Heart right ventricle (tissue), 16 donors: ENCODE measurements around the gene ATP13A2. TPM values are rescaled to one million over a fixed set of nuclear protein-coding genes. Genes with fewer than 3 reads are reported as not detected.
"Not testable (repeated sequence)": the region's sequence is repeated elsewhere in the genome, so short reads cannot be mapped to it uniquely, and the experiment has no call there.

Experiments
- ATAC-seq, 8 donors: fragments of 200-7000 bp; cut with Tn5 transposase; one replicate each; pipeline ENCODE4 v1.9.1; 2020; ENCODE audit warnings: mild to moderate bottlenecking in 8 of 8, moderate library complexity in 8 of 8, moderate number of reproducible peaks in 1 of 8
- DNase-seq, 2 donors: peaks; one replicate each; pipeline ENCODE4 v3.0.0-alpha.2; 2020
- H3K27ac ChIP-seq, 10 donors: fragments of 200-600 bp; sonication (generic) in 2 of 10; one replicate each; pipeline versions ENCODE4 v1.5.0 to v1.8.0; 2020 to 2022; ENCODE audit warnings: mild to moderate bottlenecking in 3 of 10
- H3K27me3 ChIP-seq, 7 donors: fragments of 200-600 bp; one replicate each; pipeline ENCODE4 v1.8.0; 2021 to 2022; ENCODE audit warnings: mild to moderate bottlenecking in 2 of 7
- H3K36me3 ChIP-seq, 9 donors: fragments of 200-600 bp; sonication (generic) in 1 of 9; one replicate each; pipeline versions ENCODE4 v1.5.0 to v1.8.0; 2020 to 2022; ENCODE audit warnings: mild to moderate bottlenecking in 2 of 9
- H3K4me1 ChIP-seq, 9 donors: fragments of 200-600 bp; sonication (generic) in 1 of 9; one replicate each; pipeline versions ENCODE4 v1.5.0 to v1.8.0; 2020 to 2022; ENCODE audit warnings: mild to moderate bottlenecking in 4 of 9
- H3K4me3 ChIP-seq, 10 donors: fragments of 200-600 bp; sonication (generic) in 2 of 10; one replicate each; pipeline versions ENCODE4 v1.5.0 to v1.8.0; 2020 to 2022; ENCODE audit warnings: mild to moderate bottlenecking in 7 of 10, moderate library complexity in 2 of 10
- H3K9me3 ChIP-seq, 11 donors: fragments of 200-600 bp in 10 of 11; sonication (generic) in 2 of 11; one replicate each; pipeline versions ENCODE4 v1.5.0 to v1.8.0; 2013 to 2022; ENCODE audit warnings: mild to moderate bottlenecking in 2 of 11, control low read depth in 1 of 11, moderate library complexity in 1 of 11
- WGBS, 2 donors: extraction: QIAGEN DNeasy Blood & Tissue Kit; methylation state at CpG; one replicate each; pipeline ENCODE4 v1.1.7; 2013; ENCODE audit warnings: inconsistent platforms in 1 of 2; 5-methylcytosine and 5-hydroxymethylcytosine counted together
- intact Hi-C, 10 donors: fragments of 100-400 bp; cut with DNase I; formaldehyde crosslinking; loops; one replicate each; pipeline versions ENCODE4 v1.11.1 to v1.14.2; 2022
- polyA plus RNA-seq, 2 donors: library from polyadenylated mRNA; stranded (reverse); fragments of 200-250 nt; gene quantifications; one replicate each; pipeline ENCODE4 v1.2.3, GENCODE V29; 2013
- total RNA-seq, 10 donors: library from RNA; stranded (reverse); fragmentation: NEBNext Ultra II Directional in 3 of 10; extraction: Animal tissue kit (Norgen Biotek cat#: 25700) in 3 of 10; gene quantifications; one replicate each; pipeline versions ENCODE4 v1.2.1 to v1.2.4, GENCODE V29; 2021 to 2023
- TF ChIP-seq, protein P1 (sequence below), 9 donors: fragments of 200-600 bp; sonication (generic) in 2 of 9; IDR thresholded peaks; one replicate each; pipeline versions ENCODE4 v1.5.0 to v1.8.0; 2021 to 2022; ENCODE audit warnings: antibody characterized with exemption in 9 of 9, mild to moderate bottlenecking in 5 of 9, moderate library complexity in 1 of 9
- donor health status: Arrhythmogenic right ventricular cardiomyopathy.
- donor health status: ischemic (EF 13 %, LVEDD 7.1; RV severe dilation, severe dysfunction).
- donor health status: healthy with polysubstance abuse.
- donor health status: DM: no; HTN: yes; CAD: no.
- donor health status: DM: no; HTN: no; CAD: no.
- donor health status: ischemic (EF 25% LVEDD 6.9; RV normal size, moderate dysfunction).
- donor health status: ischemic (EF 25% LVEDD 5.7; RV mildly dilated, moderate dysfunction).
- donor health status: healthy.
- donor health status: DM: yes; HTN: yes; CAD: no.
- donor health status: Ischemic cardiomyopathy.
- donor health status: ischemic (EF 35%, LVEDD 5.7; RV mildly dilated, moderate dysfunction).
- donor health status: nonischemic (EF 11% LVEDD 7.7; RV severe dilation, severe dysfunction).
- donor health status: DM: yes; HTN: yes; CAD: no.
- donor health status: PGD.
- donor health status: ischemic (EF 29% LVEDD 5.4; RV normal size, mild dysfunction).
- donor health status: nonischemic (EF 23%, LVEDD 6.1; RV moderate dilation, normal function).

ATP13A2 gene
- total and polyA plus RNA-seq, 12 donors = 7.2 to 20.0 (median 11.0) TPM

DNA sequence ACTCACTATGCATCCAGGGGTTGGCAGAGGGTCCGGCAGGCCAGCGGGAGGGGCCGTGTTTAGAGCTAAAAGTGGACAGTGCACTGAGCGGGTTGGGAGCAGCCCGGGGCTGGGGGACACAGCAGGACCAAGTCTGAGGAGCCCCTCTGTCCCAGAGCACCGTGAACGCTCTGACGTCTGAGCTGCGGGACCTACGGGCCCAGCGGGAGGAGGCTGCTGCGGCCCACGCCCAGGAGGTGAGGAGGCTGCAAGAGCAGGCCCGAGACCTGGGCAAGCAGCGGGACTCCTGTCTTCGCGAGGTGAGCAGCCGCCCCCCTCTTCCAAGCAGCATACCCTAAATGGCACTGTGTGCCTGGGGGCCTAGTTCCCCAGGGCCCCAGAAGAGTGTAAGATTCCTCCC lies 57.1 kb downstream of the ATP13A2 start:
- no peaks in the 10 kb centered on the region for H3K27me3 ChIP-seq
- DNase-seq = no peak
- no peak overlapping the region for H3K27ac ChIP-seq
- no peaks in the 10 kb centered on the region for H3K9me3 ChIP-seq
- peaks cover 0 to 48% (median 10%) of the 10 kb centered on the region in 9 donors for H3K36me3 ChIP-seq
- H3K4me3 ChIP-seq = no peak overlapping the region
- WGBS, 2 donors = 91 to 95% methylated on average over 18 of the region's 18 CpGs
- intact Hi-C loops = loop anchor here in 8 of 10 donors (5.0 to 10.0 kb wide), 5 partner anchors 93 to 290 kb away; partner anchors contain the start of gene PADI3 (in 1 of the 8)
- H3K4me1 ChIP-seq = peaks cover 0 to 6% (median 0%) of the 10 kb centered on the region in 9 donors
- no peak for ATAC-seq
- TF ChIP-seq, protein P1, sequence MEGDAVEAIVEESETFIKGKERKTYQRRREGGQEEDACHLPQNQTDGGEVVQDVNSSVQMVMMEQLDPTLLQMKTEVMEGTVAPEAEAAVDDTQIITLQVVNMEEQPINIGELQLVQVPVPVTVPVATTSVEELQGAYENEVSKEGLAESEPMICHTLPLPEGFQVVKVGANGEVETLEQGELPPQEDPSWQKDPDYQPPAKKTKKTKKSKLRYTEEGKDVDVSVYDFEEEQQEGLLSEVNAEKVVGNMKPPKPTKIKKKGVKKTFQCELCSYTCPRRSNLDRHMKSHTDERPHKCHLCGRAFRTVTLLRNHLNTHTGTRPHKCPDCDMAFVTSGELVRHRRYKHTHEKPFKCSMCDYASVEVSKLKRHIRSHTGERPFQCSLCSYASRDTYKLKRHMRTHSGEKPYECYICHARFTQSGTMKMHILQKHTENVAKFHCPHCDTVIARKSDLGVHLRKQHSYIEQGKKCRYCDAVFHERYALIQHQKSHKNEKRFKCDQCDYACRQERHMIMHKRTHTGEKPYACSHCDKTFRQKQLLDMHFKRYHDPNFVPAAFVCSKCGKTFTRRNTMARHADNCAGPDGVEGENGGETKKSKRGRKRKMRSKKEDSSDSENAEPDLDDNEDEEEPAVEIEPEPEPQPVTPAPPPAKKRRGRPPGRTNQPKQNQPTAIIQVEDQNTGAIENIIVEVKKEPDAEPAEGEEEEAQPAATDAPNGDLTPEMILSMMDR (IDR thresholded peaks at IDR 0.05) = no peak

DNA sequence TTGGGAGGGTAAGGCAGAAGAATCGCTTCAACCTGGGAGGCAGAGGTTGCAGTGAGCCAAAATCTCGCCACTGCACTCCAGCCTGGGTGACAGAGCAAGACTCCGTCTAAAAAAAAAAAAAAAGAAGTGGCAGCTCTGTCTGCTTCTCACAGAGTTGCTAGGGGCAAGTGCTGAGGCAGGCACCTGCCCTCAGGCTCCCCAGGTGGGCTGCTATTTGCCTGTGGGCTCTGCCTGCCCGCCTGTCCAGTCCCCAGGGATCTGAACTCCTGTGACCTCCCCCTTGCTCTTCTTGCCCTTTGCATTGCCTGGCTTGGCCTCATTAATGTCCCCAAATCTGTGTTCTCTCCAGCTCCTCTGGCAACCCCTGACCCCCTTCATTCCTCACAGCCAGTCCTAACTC lies 59.4 kb downstream of the ATP13A2 start:
- H3K4me1 ChIP-seq, H3K4me3 ChIP-seq, H3K27ac ChIP-seq, ATAC-seq, H3K9me3 ChIP-seq, DNase-seq, H3K27me3 ChIP-seq: not testable (repeated sequence)
- 92 to 93% methylated on average over 4 of the region's 4 CpGs for WGBS, 2 donors
- intact Hi-C loops = loop anchor here in 8 of 10 donors (5.0 to 10.0 kb wide), 5 partner anchors 95 to 292 kb away; partner anchors contain the start of gene PADI3 (in 1 of the 8)
- peaks cover 0 to 48% (median 17%) of the 10 kb centered on the region in 9 donors for H3K36me3 ChIP-seq

DNA sequence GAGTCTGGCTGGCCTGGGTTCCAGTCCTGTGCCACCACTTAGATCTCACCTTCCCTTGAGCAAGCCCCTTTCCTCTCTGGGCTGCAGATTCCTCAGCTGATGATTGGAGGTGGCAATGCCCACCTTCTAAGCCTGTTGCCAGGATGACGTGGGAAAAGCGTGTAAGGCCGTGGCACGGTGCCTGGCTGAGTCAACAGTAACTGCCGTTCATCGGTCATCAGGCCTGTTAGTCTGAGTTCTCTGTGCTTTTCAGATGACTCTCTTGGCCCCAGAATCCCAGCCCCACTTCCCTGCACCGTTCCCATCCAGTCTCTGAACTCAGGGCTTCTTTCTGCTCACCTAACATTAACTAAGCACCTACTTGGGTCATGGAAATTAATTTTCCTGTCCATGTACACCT lies 62.7 kb downstream of the ATP13A2 start:
- H3K27me3 ChIP-seq, DNase-seq, H3K4me3 ChIP-seq, H3K4me1 ChIP-seq, ATAC-seq, H3K9me3 ChIP-seq, H3K27ac ChIP-seq: not testable (repeated sequence)
- WGBS, 2 donors = 74 to 76% methylated on average over 7 of the region's 7 CpGs
- H3K36me3 ChIP-seq = peaks cover 0 to 44% (median 16%) of the 10 kb centered on the region in 9 donors
- intact Hi-C loops = loop anchor here in 3 of 10 donors (2.0 to 5.0 kb wide), 2 partner anchors 326 to 327 kb away; no protein-coding TSS in a partner anchor

DNA sequence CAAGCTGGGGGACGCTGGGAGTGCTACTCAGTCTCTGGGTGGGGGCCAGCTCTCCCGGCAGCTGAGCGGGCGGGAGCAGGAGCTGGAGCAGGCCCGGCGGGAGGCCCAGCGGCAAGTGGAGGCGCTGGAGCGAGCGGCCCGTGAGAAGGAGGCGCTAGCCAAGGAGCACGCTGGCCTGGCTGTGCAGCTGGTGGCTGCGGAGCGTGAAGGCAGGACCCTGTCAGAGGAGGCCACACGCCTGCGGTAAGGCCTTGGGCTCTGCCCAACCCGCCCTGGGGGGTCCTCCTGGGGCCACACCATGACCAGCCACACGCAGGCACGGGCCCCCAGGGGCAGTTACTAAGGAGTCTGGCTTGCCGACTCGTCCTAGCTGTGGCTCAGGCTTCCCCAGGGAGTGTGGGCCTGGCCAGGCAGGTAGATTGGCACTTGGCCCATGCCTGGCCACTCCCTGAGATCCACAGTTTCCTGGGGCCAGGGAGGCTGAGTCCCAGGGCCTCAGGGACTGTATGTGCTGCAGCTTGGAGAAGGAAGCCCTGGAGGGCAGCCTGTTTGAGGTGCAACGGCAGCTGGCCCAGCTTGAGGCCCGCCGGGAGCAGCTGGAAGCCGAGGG lies 63.3 kb downstream of the ATP13A2 start:
- H3K27me3 ChIP-seq, DNase-seq, H3K27ac ChIP-seq, H3K4me3 ChIP-seq, H3K9me3 ChIP-seq, H3K4me1 ChIP-seq: not testable (repeated sequence)
- intact Hi-C loops = loop anchor here in 3 of 10 donors (2.0 to 5.0 kb wide), 2 partner anchors 326 kb away; no protein-coding TSS in a partner anchor
- 91 to 94% methylated on average over 26 of the region's 26 CpGs for WGBS, 2 donors
- peak in 1 of 8 donors; percentile 38 for ATAC-seq
- peaks cover 0 to 48% (median 18%) of the 10 kb centered on the region in 9 donors for H3K36me3 ChIP-seq

DNA sequence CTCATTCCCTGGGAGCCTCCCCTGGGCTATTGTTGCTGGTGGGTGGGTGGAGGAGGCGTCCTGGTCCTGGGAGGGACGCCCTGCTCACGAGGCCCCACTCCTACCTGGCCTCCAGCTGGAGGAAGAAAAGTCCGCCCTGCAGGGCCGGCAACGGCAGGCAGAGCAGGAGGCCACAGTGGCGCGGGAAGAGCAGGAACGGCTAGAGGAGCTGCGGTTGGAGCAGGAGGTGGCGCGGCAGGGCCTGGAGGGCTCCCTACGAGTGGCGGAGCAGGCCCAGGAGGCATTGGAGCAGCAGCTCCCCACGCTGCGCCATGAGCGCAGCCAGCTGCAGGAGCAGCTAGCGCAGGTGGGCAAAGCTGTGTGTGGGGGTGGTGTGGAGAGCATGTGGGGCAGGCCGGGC lies 65.1 kb downstream of the ATP13A2 start:
- H3K4me1 ChIP-seq = peaks cover 0 to 2% (median 0%) of the 10 kb centered on the region in 9 donors
- no peak overlapping the region for H3K4me3 ChIP-seq
- no peak overlapping the region for H3K27ac ChIP-seq
- H3K36me3 ChIP-seq = peaks cover 0 to 62% (median 18%) of the 10 kb centered on the region in 9 donors
- DNase-seq = no peak
- ATAC-seq = peak in 2 of 8 donors; percentile 9 to 19
- no peaks in the 10 kb centered on the region for H3K9me3 ChIP-seq
- intact Hi-C loops = loop anchor here in 5 of 10 donors (2.0 to 5.0 kb wide), 2 partner anchors 324 kb away; no protein-coding TSS in a partner anchor
- TF ChIP-seq, protein P1 (IDR thresholded peaks at IDR 0.05) = no peak
- WGBS, 2 donors = 93 to 94% methylated on average over 19 of the region's 19 CpGs
- no peaks in the 10 kb centered on the region for H3K27me3 ChIP-seq

DNA sequence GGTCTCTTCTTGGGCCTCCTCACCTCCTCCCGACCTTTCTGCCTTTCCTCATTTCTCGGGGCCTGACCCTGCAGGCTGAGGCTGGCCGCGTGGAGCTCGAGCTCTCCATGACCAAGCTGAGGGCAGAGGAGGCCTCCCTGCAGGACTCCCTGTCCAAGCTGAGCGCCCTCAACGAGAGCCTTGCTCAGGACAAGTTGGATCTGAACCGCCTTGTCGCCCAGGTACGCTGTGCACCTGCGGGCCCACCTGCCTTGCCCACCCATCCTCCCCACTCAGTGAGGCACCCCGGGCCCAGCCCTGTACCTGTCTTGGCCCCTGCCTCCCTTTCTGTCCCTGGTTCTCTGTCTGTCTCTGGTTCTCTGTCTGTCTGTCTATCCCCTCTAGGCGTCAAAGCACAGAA lies 65.5 kb downstream of the ATP13A2 start:
- ATAC-seq = peak in 2 of 8 donors; percentile 2 to 14

DNA sequence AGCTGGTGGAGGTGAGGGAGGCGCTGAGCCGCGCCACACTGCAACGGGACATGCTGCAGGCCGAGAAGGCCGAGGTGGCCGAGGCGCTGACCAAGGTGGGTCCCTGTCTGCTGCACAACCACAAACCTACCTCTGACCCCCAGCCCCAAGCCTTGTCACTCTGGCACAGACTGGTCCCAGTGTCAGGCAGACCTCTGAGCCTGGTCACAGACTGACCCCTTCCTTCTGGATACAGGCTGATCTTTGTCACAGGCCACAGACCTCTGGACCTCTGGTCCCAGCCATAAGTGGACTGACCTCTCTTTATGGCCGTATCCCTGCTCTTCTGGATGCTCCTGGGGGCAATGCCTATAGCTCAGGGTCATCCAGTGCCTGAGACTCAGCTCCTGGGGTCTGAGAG lies 66.2 kb downstream of the ATP13A2 start:
- H3K4me3 ChIP-seq = not testable (repeated sequence)

More for the DNA sequence above, 65.5 kb downstream of the ATP13A2 start:
- H3K36me3 ChIP-seq = peaks cover 0 to 66% (median 18%) of the 10 kb centered on the region in 9 donors
- not testable (repeated sequence) for H3K4me1 ChIP-seq, H3K4me3 ChIP-seq, DNase-seq, H3K27me3 ChIP-seq, H3K9me3 ChIP-seq, H3K27ac ChIP-seq
- intact Hi-C loops = loop anchor here in 5 of 10 donors (2.0 to 5.0 kb wide), 2 partner anchors 323 to 324 kb away; no protein-coding TSS in a partner anchor
- WGBS, 2 donors = 81 to 90% methylated on average over 9 to 13 of the region's 13 CpGs

More for the DNA sequence above, 66.2 kb downstream of the ATP13A2 start:
- H3K27me3 ChIP-seq, H3K4me1 ChIP-seq, H3K27ac ChIP-seq, H3K9me3 ChIP-seq, DNase-seq: not testable (repeated sequence)
- WGBS, 2 donors = 86 to 88% methylated on average over 1 to 6 of the region's 9 CpGs
- intact Hi-C loops = loop anchor here in 2 of 10 donors (5.0 kb wide), 1 partner anchor 323 kb away; no protein-coding TSS in a partner anchor
- peaks cover 0 to 73% (median 21%) of the 10 kb centered on the region in 9 donors for H3K36me3 ChIP-seq
- ATAC-seq = peak in 5 of 8 donors; percentile 4 to 24 (median 16)
